H9 (cell line): ENCODE data around the gene ZNF544. TPM values are rescaled to one million over a fixed set of nuclear protein-coding genes. Genes with fewer than 3 reads are reported as not detected.

Experiments
- DNase-seq: peaks from one replicate; pipeline ENCODE4 v3.0.0-alpha.2; 2017
- H2AFZ ChIP-seq: one replicate; pipeline ENCODE4 v1.6.1; 2013; ENCODE audit warnings: mild to moderate bottlenecking, low read length, control low read depth, moderate library complexity
- H2AK5ac ChIP-seq: 2 replicates; pipeline ENCODE4 v1.6.1; 2013; ENCODE audit warnings: low read length, control low read depth, mixed read lengths; ENCODE audit not compliant: insufficient read length
- H2BK120ac ChIP-seq: one replicate; pipeline ENCODE4 v1.6.1; 2013; ENCODE audit warnings: low read depth, mild to moderate bottlenecking, low read length, control low read depth, inconsistent platforms; ENCODE audit not compliant: poor library complexity, severe bottlenecking
- H2BK12ac ChIP-seq: 2 replicates; pipeline ENCODE4 v1.6.1; 2013; ENCODE audit warnings: low read length, control low read depth, mixed read lengths, low read depth; ENCODE audit not compliant: insufficient read length
- H2BK15ac ChIP-seq: 2 replicates; pipeline ENCODE4 v1.6.1; 2013; ENCODE audit warnings: low read depth, low read length, control low read depth
- H2BK20ac ChIP-seq: one replicate; pipeline ENCODE4 v1.6.1; 2013; ENCODE audit warnings: low read depth, mild to moderate bottlenecking, low read length, control low read depth, inconsistent platforms; ENCODE audit not compliant: poor library complexity, severe bottlenecking
- H2BK5ac ChIP-seq: 2 replicates; pipeline ENCODE4 v1.6.1; 2013; ENCODE audit warnings: low read length, control low read depth, mixed read lengths; ENCODE audit not compliant: insufficient read length
- H3K14ac ChIP-seq: 2 replicates; pipeline ENCODE4 v1.6.1; 2013; ENCODE audit warnings: low read length, control low read depth; ENCODE audit not compliant: insufficient read depth
- H3K18ac ChIP-seq: 2 replicates; pipeline ENCODE4 v1.6.1; 2013; ENCODE audit warnings: low read depth, mild to moderate bottlenecking, mixed read lengths, low read length, control low read depth; ENCODE audit not compliant: insufficient read length
- H3K23ac ChIP-seq: 2 replicates; pipeline ENCODE4 v1.6.1; 2013; ENCODE audit warnings: low read length, control low read depth, mixed read lengths, low read depth; ENCODE audit not compliant: insufficient read length
- H3K23me2 ChIP-seq: 2 replicates; pipeline ENCODE4 v1.6.1; 2013; ENCODE audit warnings: low read depth, mild to moderate bottlenecking, mixed read lengths, low read length, control low read depth; ENCODE audit not compliant: insufficient read length, poor library complexity, severe bottlenecking
- H3K27ac ChIP-seq: 2 replicates; pipeline ENCODE4 v1.5.1; 2013; ENCODE audit warnings: low read length, control low read depth, mixed read lengths, low read depth; ENCODE audit not compliant: insufficient read length
- H3K27me3 ChIP-seq: 2 replicates; pipeline ENCODE4 v1.6.1; 2013; ENCODE audit warnings: low read length, control low read depth, inconsistent platforms; ENCODE audit not compliant: insufficient read depth
- H3K4ac ChIP-seq: 2 replicates; pipeline ENCODE4 v1.6.1; 2013; ENCODE audit warnings: low read depth, mild to moderate bottlenecking, control low read depth, inconsistent platforms, low read length, moderate library complexity
- H3K4me1 ChIP-seq: 2 replicates; pipeline ENCODE4 v1.6.1; 2013; ENCODE audit warnings: low read length, control low read depth, inconsistent platforms; ENCODE audit not compliant: insufficient read depth
- H3K4me2 ChIP-seq: 2 replicates; pipeline ENCODE4 v1.6.1; 2013; ENCODE audit warnings: low read length, control low read depth, mixed read lengths; ENCODE audit not compliant: insufficient read length, insufficient read depth
- H3K56ac ChIP-seq: 2 replicates; pipeline ENCODE4 v1.6.1; 2013; ENCODE audit warnings: low read depth, mild to moderate bottlenecking, mixed read lengths, low read length, control low read depth; ENCODE audit not compliant: insufficient read length
- H3K79me1 ChIP-seq: 2 replicates; pipeline ENCODE4 v1.6.1; 2013; ENCODE audit warnings: low read depth, mild to moderate bottlenecking, moderate library complexity, low read length, control low read depth, inconsistent platforms; ENCODE audit not compliant: insufficient read depth, poor library complexity, severe bottlenecking
- H3K79me2 ChIP-seq: 2 replicates; pipeline ENCODE4 v1.6.1; 2013; ENCODE audit warnings: low read length, control low read depth, inconsistent platforms; ENCODE audit not compliant: insufficient read depth
- H3K9ac ChIP-seq: 2 replicates; pipeline ENCODE4 v1.6.1; 2013; ENCODE audit warnings: low read length, control low read depth, mixed read lengths; ENCODE audit not compliant: insufficient read length; ENCODE audit errors: extremely low read depth
- H3K9me3 ChIP-seq: one replicate; pipeline ENCODE4 v1.6.1; 2013; ENCODE audit warnings: low read depth, low read length, inconsistent platforms; ENCODE audit not compliant: control insufficient read depth
- H3T11ph ChIP-seq: one replicate; pipeline ENCODE4 v1.6.1; 2013; ENCODE audit warnings: mild to moderate bottlenecking, low read length, control low read depth, inconsistent platforms
- H4K20me1 ChIP-seq: one replicate; pipeline ENCODE4 v1.6.1; 2013; ENCODE audit not compliant: control insufficient read depth, insufficient read length, insufficient read depth
- H4K5ac ChIP-seq: 2 replicates; pipeline ENCODE4 v1.6.1; 2013; ENCODE audit warnings: low read depth, mild to moderate bottlenecking, mixed read lengths, low read length, control low read depth; ENCODE audit not compliant: insufficient read length
- H4K8ac ChIP-seq: replicated peaks from 2 replicates; pipeline ENCODE4 v1.6.1; 2013; ENCODE audit warnings: low read length, control low read depth, mixed read lengths, low read depth; ENCODE audit not compliant: insufficient read length
- H4K91ac ChIP-seq: 2 replicates; pipeline ENCODE4 v1.6.1; 2013; ENCODE audit warnings: low read depth, mild to moderate bottlenecking, moderate library complexity, mixed read lengths, low read length, control low read depth; ENCODE audit not compliant: insufficient read length
- H3K27ac Mint-ChIP-seq, 3 experiments: 2 replicates in 2 of 3; 3 replicates in 1 of 3; pipeline ENCODE4 v1.8.0; 2020 to 2021; ENCODE audit warnings: mixed read lengths in 3 of 3, mild to moderate bottlenecking in 1 of 3, moderate library complexity in 1 of 3
- H3K27me3 Mint-ChIP-seq: 2 replicates; pipeline ENCODE4 v1.8.0; 2021; ENCODE audit warnings: low read depth, mild to moderate bottlenecking, moderate library complexity, mixed read lengths
- H3K36me3 Mint-ChIP-seq, 3 experiments: 2 replicates in 2 of 3; 3 replicates in 1 of 3; pipeline ENCODE4 v1.8.0; 2020 to 2021; ENCODE audit warnings: low read depth in 3 of 3, mixed read lengths in 3 of 3; ENCODE audit not compliant: insufficient read depth in 1 of 3
- H3K4me1 Mint-ChIP-seq, 2 experiments: 2 replicates each; pipeline ENCODE4 v1.8.0; 2020; ENCODE audit warnings: mixed read lengths in 2 of 2
- H3K4me3 Mint-ChIP-seq, 2 experiments: 2 replicates in 1 of 2; 3 replicates in 1 of 2; pipeline ENCODE4 v1.8.0; 2020 to 2021; ENCODE audit warnings: mild to moderate bottlenecking in 2 of 2, mixed read lengths in 2 of 2, moderate library complexity in 1 of 2
- H3K9me3 Mint-ChIP-seq, 2 experiments: 2 replicates in 1 of 2; 3 replicates in 1 of 2; pipeline ENCODE4 v1.8.0; 2020; ENCODE audit warnings: mild to moderate bottlenecking in 2 of 2, mixed read lengths in 2 of 2, moderate library complexity in 1 of 2
- WGBS: extraction: QIAGEN DNeasy Blood & Tissue Kit; methylation state at CpG from one replicate; pipeline ENCODE4 v1.1.7; 2013; ENCODE audit warnings: missing lambda C conversion rate, low lambda C conversion rate, mixed read lengths; ENCODE audit not compliant: insufficient read length; ENCODE audit errors: extremely low coverage; 5-methylcytosine and 5-hydroxymethylcytosine counted together
- total RNA-seq: library from RNA; stranded (reverse); gene quantifications from 2 replicates; pipeline ENCODE4 v1.2.1, GENCODE V29; 2021
- TF ChIP-seq, protein P1 (sequence below): fragments of 200-600 bp; sonication (generic); conservative IDR thresholded peaks from 3 replicates; pipeline ENCODE4 v1.8.0; 2021; ENCODE audit warnings: antibody characterized with exemption, mild to moderate bottlenecking

ZNF544 gene
- total RNA-seq, 1 experiment from 2014 or later: 97.2 TPM

DNA sequence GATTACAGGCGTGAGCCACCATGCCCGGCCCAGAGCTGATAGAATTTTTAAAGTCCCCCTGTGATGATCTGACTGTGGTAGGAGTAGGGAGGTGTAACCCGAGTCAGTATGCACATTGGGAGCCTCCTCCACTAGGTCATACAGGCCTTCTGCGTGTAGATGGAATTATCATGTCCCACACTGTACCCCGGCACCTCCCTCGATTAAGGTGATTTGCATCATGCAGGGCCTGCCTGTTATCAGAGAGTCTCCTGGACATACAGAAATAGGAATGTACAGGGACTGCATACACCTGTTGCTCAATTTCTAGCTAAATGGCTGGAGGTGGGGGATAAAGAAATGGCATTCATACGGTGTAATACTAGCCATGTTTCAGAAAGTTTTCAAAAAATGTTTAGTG, 75.5 kb downstream of the ZNF544 start:
- Histone ChIP-seq H4K8ac (no peak overlapping the region), H2BK120ac (no peak overlapping the region), H3K9ac (no peak overlapping the region), H2AK5ac (no peak overlapping the region), H2BK15ac (no peak overlapping the region), H4K20me1 (no peaks in the 10 kb centered on the region), H3T11ph (no peak overlapping the region), H3K23ac (no peak overlapping the region), H4K91ac (no peak overlapping the region), H3K27me3 (no peaks in the 10 kb centered on the region), H4K5ac (no peak overlapping the region), H3K27ac (no peak overlapping the region), H3K4me2 (peak overlapping the region; percentile 66), H3K23me2 (peaks cover 4% of the 10 kb centered on the region), H2BK12ac (no peak overlapping the region), H3K9me3 (no peaks in the 10 kb centered on the region), H2BK20ac (no peak overlapping the region), H3K56ac (no peak overlapping the region), H3K4me1 (no peaks in the 10 kb centered on the region), H3K79me1 (no peaks in the 10 kb centered on the region), H3K14ac (no peak overlapping the region), H2AFZ (no peak overlapping the region), H3K4ac (no peak overlapping the region), H3K18ac (no peak overlapping the region), H3K79me2 (no peaks in the 10 kb centered on the region), H2BK5ac (no peak overlapping the region)
- peak overlapping the region in 1 of 3 experiments; percentile 77; a peak in 1 of 7 replicates for H3K27ac Mint-ChIP-seq
- H3K4me3 Mint-ChIP-seq: peak overlapping the region; percentile 99
- H3K9me3 Mint-ChIP-seq: no peaks in the 10 kb centered on the region
- DNase-seq: no peak
- peaks cover 24 to 54% (median 38%) of the 10 kb centered on the region in 3 experiments; a peak in 6 of 7 replicates for H3K36me3 Mint-ChIP-seq
- peaks cover 1% of the 10 kb centered on the region; the same call in 1 of the 2 replicates for H3K27me3 Mint-ChIP-seq
- TF ChIP-seq, protein P1, sequence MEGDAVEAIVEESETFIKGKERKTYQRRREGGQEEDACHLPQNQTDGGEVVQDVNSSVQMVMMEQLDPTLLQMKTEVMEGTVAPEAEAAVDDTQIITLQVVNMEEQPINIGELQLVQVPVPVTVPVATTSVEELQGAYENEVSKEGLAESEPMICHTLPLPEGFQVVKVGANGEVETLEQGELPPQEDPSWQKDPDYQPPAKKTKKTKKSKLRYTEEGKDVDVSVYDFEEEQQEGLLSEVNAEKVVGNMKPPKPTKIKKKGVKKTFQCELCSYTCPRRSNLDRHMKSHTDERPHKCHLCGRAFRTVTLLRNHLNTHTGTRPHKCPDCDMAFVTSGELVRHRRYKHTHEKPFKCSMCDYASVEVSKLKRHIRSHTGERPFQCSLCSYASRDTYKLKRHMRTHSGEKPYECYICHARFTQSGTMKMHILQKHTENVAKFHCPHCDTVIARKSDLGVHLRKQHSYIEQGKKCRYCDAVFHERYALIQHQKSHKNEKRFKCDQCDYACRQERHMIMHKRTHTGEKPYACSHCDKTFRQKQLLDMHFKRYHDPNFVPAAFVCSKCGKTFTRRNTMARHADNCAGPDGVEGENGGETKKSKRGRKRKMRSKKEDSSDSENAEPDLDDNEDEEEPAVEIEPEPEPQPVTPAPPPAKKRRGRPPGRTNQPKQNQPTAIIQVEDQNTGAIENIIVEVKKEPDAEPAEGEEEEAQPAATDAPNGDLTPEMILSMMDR: no peak
- WGBS: no CpG with 5 or more reads among the region's 7 CpGs
- H3K4me1 Mint-ChIP-seq: peaks cover 13 to 17% of the 10 kb centered on the region in 2 experiments
